GM23248 (cell line): ENCODE data around the gene UGT1A10. TPM values are rescaled to one million over a fixed set of nuclear protein-coding genes. Genes with fewer than 3 reads are reported as not detected.

Experiments used
- DNase-seq: peaks from one replicate; pipeline ENCODE4 v3.0.0-alpha.2; 2015
- H2AFZ ChIP-seq: fragments of 200-600 bp; sonication (generic); 2 replicates; pipeline ENCODE4 v1.6.1; 2016; ENCODE audit warnings: antibody characterized with exemption
- H3F3A ChIP-seq: fragments of 200-600 bp; sonication (generic); 2 replicates; pipeline ENCODE4 v1.6.1; 2016; ENCODE audit warnings: mild to moderate bottlenecking, antibody characterized with exemption, mixed run types; ENCODE audit not compliant: insufficient read depth
- H3K27ac ChIP-seq: fragments of 200-600 bp; sonication (generic); 2 replicates; pipeline ENCODE4 v1.5.1; 2016; ENCODE audit warnings: mild to moderate bottlenecking
- H3K27me3 ChIP-seq: fragments of 200-600 bp; sonication (generic); replicated peaks from 2 replicates; pipeline ENCODE4 v1.6.1; 2016; ENCODE audit warnings: mild to moderate bottlenecking; ENCODE audit not compliant: insufficient read depth
- H3K36me3 ChIP-seq: fragments of 200-600 bp; sonication (generic); 2 replicates; pipeline ENCODE4 v1.6.1; 2016; ENCODE audit warnings: low read depth, mild to moderate bottlenecking
- H3K4me1 ChIP-seq: fragments of 200-600 bp; sonication (generic); 2 replicates; pipeline ENCODE4 v1.6.1; 2016; ENCODE audit warnings: mild to moderate bottlenecking; ENCODE audit not compliant: insufficient read depth
- H3K4me2 ChIP-seq: fragments of 200-600 bp; sonication (generic); one replicate; pipeline ENCODE4 v1.6.1; 2016; ENCODE audit warnings: mild to moderate bottlenecking; ENCODE audit not compliant: unreplicated experiment
- H3K4me3 ChIP-seq: fragments of 200-600 bp; sonication (generic); 2 replicates; pipeline ENCODE4 v1.5.1; 2016; ENCODE audit warnings: mild to moderate bottlenecking
- H3K79me2 ChIP-seq: fragments of 200-600 bp; sonication (generic); 2 replicates; pipeline ENCODE4 v1.6.1; 2016; ENCODE audit warnings: mild to moderate bottlenecking; ENCODE audit not compliant: insufficient read depth
- H3K9ac ChIP-seq: fragments of 200-600 bp; sonication (generic); 2 replicates; pipeline ENCODE4 v1.6.1; 2016; ENCODE audit warnings: mild to moderate bottlenecking
- H3K9me2 ChIP-seq: fragments of 200-600 bp; sonication (generic); 2 replicates; pipeline ENCODE4 v1.6.1; 2016; ENCODE audit warnings: mixed run types, mild to moderate bottlenecking, moderate library complexity; ENCODE audit not compliant: insufficient read depth
- H3K9me3 ChIP-seq: fragments of 200-600 bp; sonication (generic); one replicate; pipeline ENCODE4 v1.6.1; 2017; ENCODE audit warnings: low read depth
- H4K20me1 ChIP-seq: fragments of 200-600 bp; sonication (generic); 2 replicates; pipeline ENCODE4 v1.6.0; 2016; ENCODE audit not compliant: insufficient read depth
- EZH2 ChIP-seq: fragments of 200-600 bp; sonication (generic); IDR thresholded peaks from 2 replicates; pipeline ENCODE4 v1.6.1; 2018; ENCODE audit warnings: antibody characterized with exemption, mild to moderate bottlenecking; ENCODE audit not compliant: insufficient read depth, poor library complexity, severe bottlenecking
- EZH2phosphoT487 ChIP-seq: fragments of 200-600 bp; sonication (generic); IDR thresholded peaks from 2 replicates; pipeline ENCODE4 v1.6.1; 2018; ENCODE audit warnings: antibody characterized with exemption, moderate library complexity, mild to moderate bottlenecking, low read depth; ENCODE audit not compliant: insufficient read depth
- WGBS, 2 experiments: methylation state at CpG; one replicate each; pipeline ENCODE4 v1.1.6; 2015 to 2017; ENCODE audit warnings: low lambda C conversion rate in 2 of 2, low coverage in 1 of 2; ENCODE audit errors: missing lambda C conversion rate in 2 of 2; 5-methylcytosine and 5-hydroxymethylcytosine counted together
- in situ Hi-C: fragments of 300-500 bp; cut with MboI; formaldehyde crosslinking; loops from 2 replicates; pipeline ENCODE4 v1.15.0; 2020
- polyA plus RNA-seq: library from polyadenylated mRNA; unstranded; fragments of >200 nt; fragmentation: Nextera tagmentation; extraction: Ambion mirVana; gene quantifications from 2 replicates; pipeline ENCODE4 v1.2.1, GENCODE V29; 2016
- total RNA-seq: library from RNA; depleted of rRNA; stranded (reverse); fragments of >200 nt; shearing (Covaris generic); gene quantifications from 2 replicates; pipeline ENCODE4 v1.2.3, GENCODE V29; 2014

The UGT1A10 gene
- total and polyA plus RNA-seq, 2 experiments from 2014 or later = not detected

GRCh38 chr2:233671290-233672161 lies 35.3 kb downstream of the UGT1A10 start, which contains the start of gene UGT1A9:
Gene UGT1A9 (plus strand): TSS chr2:233671898. CDS start chr2:233671935, 37 bp downstream.
- no peaks in the 10 kb centered on the region for H4K20me1 ChIP-seq
- H3K4me2 ChIP-seq = no peak within 1 kb of the TSS
- no peaks in the 10 kb centered on the region for H3K9me3 ChIP-seq
- no peak within 1 kb of the TSS for H3K4me3 ChIP-seq
- TF ChIP-seq EZH2phosphoT487 = no peak
- TF ChIP-seq EZH2 = no peak
- H3K9me2 ChIP-seq = no peaks in the 10 kb centered on the region
- H2AFZ ChIP-seq = no peak within 1 kb of the TSS
- no peaks in the 10 kb centered on the region; the same call in 1 of the 2 replicates for H3K27me3 ChIP-seq
- H3K36me3 ChIP-seq = no peaks in the 10 kb centered on the region
- WGBS, 2 experiments = 29 to 35% methylated on average over 5 of the region's 5 CpGs
- H3K27ac ChIP-seq = no peak within 1 kb of the TSS
- no peaks in the 10 kb centered on the region for H3K79me2 ChIP-seq
- DNase-seq = no peak
- H3K9ac ChIP-seq = no peak within 1 kb of the TSS
- in situ Hi-C loops = no loop called here
- H3K4me1 ChIP-seq = no peaks in the 10 kb centered on the region
- no peaks in the 10 kb centered on the region for H3F3A ChIP-seq

DNA sequence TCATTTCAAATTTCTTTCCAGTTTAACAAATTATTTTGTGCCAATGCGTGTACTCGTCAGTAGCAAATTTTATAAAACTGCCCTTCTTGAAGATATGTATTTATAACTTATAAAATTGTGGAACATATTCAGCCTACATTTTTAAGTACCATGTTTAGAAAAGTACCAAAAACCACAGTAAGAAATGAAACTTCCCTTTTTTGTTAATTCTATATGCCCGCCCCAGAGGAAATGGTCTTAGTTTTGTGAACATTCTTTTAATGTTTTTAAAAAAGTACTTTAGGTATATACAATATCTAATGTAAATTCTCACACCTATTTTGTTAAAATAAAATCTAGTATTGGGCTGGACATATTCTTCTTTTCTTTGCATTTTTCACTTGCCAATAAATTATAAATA lies 36.6 kb downstream of the UGT1A10 start:
- H3F3A ChIP-seq = no peaks in the 10 kb centered on the region
- TF ChIP-seq EZH2phosphoT487 = no peak
- no peak for TF ChIP-seq EZH2
- no peak overlapping the region for H3K27ac ChIP-seq
- 70 to 75% methylated on average over 3 of the region's 3 CpGs for WGBS, 2 experiments
- no peaks in the 10 kb centered on the region for H3K79me2 ChIP-seq
- in situ Hi-C loops = no loop called here
- H3K4me1 ChIP-seq = no peaks in the 10 kb centered on the region
- no peaks in the 10 kb centered on the region; the same call in 1 of the 2 replicates for H3K27me3 ChIP-seq
- H3K4me2 ChIP-seq = no peak overlapping the region
- no peak overlapping the region for H2AFZ ChIP-seq
- no peaks in the 10 kb centered on the region for H3K9me3 ChIP-seq
- no peaks in the 10 kb centered on the region for H3K9me2 ChIP-seq
- no peak for DNase-seq
- no peak overlapping the region for H3K9ac ChIP-seq
- no peaks in the 10 kb centered on the region for H3K36me3 ChIP-seq
- H4K20me1 ChIP-seq = no peaks in the 10 kb centered on the region
- H3K4me3 ChIP-seq = no peak overlapping the region

DNA sequence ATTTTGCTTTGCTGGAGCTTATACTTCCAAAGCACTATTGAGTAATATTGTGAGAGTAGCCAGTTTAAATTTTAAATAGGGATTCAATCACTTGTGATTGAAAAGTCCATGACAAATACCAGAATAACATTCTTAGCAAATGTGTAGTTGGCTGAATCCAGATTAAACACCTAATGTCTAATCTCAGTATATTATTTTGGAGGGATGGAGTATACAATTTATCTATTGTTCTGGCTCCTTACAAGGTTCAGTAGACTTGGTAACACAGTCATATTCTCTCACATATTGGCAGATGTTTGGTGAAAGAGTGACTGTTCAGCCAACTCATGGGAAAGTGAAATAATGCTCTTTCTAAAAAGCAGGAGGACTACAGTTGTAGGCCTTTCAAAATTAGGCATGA lies 37.6 kb downstream of the UGT1A10 start:
- Histone ChIP-seq H3K27me3 (no peaks in the 10 kb centered on the region; the same call in 1 of the 2 replicates), H3K4me2 (no peak overlapping the region), H3K79me2 (no peaks in the 10 kb centered on the region), H2AFZ (no peak overlapping the region), H3K36me3 (no peaks in the 10 kb centered on the region), H3K9me3 (no peaks in the 10 kb centered on the region), H4K20me1 (no peaks in the 10 kb centered on the region), H3F3A (no peaks in the 10 kb centered on the region), H3K4me3 (no peak overlapping the region), H3K9ac (no peak overlapping the region), H3K4me1 (no peaks in the 10 kb centered on the region), H3K9me2 (no peaks in the 10 kb centered on the region), H3K27ac (no peak overlapping the region)
- TF ChIP-seq EZH2 = no peak
- no peak for TF ChIP-seq EZH2phosphoT487
- in situ Hi-C loops = no loop called here
- no peak for DNase-seq

- WGBS, 2 experiments = 0 to 7% methylated on average over 1 of the region's 1 CpG
- TF ChIP-seq EZH2phosphoT487 (no peak), EZH2 (no peak)
These were observed 38.1 kb downstream of the UGT1A10 start for GRCh38 chr2:233674314-233674713.

More at GRCh38 chr2:233674314-233674713, 38.1 kb downstream of the UGT1A10 start:
- Histone ChIP-seq H2AFZ (no peak overlapping the region), H3K27ac (no peak overlapping the region), H3K4me1 (no peaks in the 10 kb centered on the region), H3K4me3 (no peak overlapping the region), H3F3A (no peaks in the 10 kb centered on the region), H3K79me2 (no peaks in the 10 kb centered on the region), H3K9ac (no peak overlapping the region), H3K27me3 (no peaks in the 10 kb centered on the region; the same call in 1 of the 2 replicates), H3K9me3 (no peaks in the 10 kb centered on the region), H3K9me2 (no peaks in the 10 kb centered on the region), H3K36me3 (no peaks in the 10 kb centered on the region), H3K4me2 (no peak overlapping the region), H4K20me1 (no peaks in the 10 kb centered on the region)
- DNase-seq = no peak
- in situ Hi-C loops = no loop called here
